HepG2 (cell line): ENCODE data around the gene MTX1. TPM values are rescaled to one million over a fixed set of nuclear protein-coding genes. Genes with fewer than 3 reads are reported as not detected.

ENCODE experiments used
- ATF3 ChIP-seq: sonication (generic); formaldehyde crosslinking; IDR thresholded peaks from 2 replicates; pipeline ENCODE4 v1.4.0; 2020; ENCODE audit warnings: missing genetic modification reagents
- ELF4 ChIP-seq: sonication (generic); formaldehyde crosslinking; IDR thresholded peaks from 2 replicates; pipeline ENCODE4 v1.5.0; 2020; ENCODE audit warnings: missing genetic modification reagents, mild to moderate bottlenecking, moderate library complexity, borderline replicate concordance
- FOXP4 ChIP-seq: sonication (generic); formaldehyde crosslinking; IDR thresholded peaks from 2 replicates; pipeline ENCODE4 v1.4.0; 2020; ENCODE audit warnings: missing genetic modification reagents
- HIVEP1 ChIP-seq: sonication (generic); formaldehyde crosslinking; IDR thresholded peaks from 2 replicates; pipeline ENCODE4 v1.4.0; 2020; ENCODE audit warnings: mild to moderate bottlenecking, missing genetic modification reagents
- HNRNPH1 ChIP-seq: fragments of 200-400 bp; formaldehyde crosslinking; optimal IDR thresholded peaks from 2 replicates; pipeline ENCODE3; 2017; ENCODE audit warnings: mild to moderate bottlenecking, low read depth, low read length
- IRF2 ChIP-seq: IDR thresholded peaks from 2 replicates; pipeline ENCODE4 v1.6.1; 2018; ENCODE audit warnings: missing genetic modification reagents, missing compliant biosample characterization
- KDM2A ChIP-seq: sonication (generic); formaldehyde crosslinking; IDR thresholded peaks from 2 replicates; pipeline ENCODE4 v1.4.0; 2020; ENCODE audit warnings: low read depth, missing genetic modification reagents, borderline replicate concordance
- KDM5B ChIP-seq: sonication (generic); formaldehyde crosslinking; IDR thresholded peaks from 2 replicates; pipeline ENCODE4 v1.4.0; 2020; ENCODE audit warnings: missing genetic modification reagents, mild to moderate bottlenecking, borderline replicate concordance
- MBNL3 ChIP-seq: fragments of 250-450 bp; sonication (Bioruptor Pico); conservative IDR thresholded peaks from 2 replicates; pipeline ENCODE4 v1.8.0; 2022; ENCODE audit warnings: mild to moderate bottlenecking, inconsistent platforms
- MTERF4 ChIP-seq: sonication (generic); formaldehyde crosslinking; IDR thresholded peaks from 2 replicates; pipeline ENCODE4 v1.8.0; 2023; ENCODE audit warnings: mild to moderate bottlenecking, missing genetic modification reagents
- MYC ChIP-seq: sonication (generic); formaldehyde crosslinking; IDR thresholded peaks from 2 replicates; pipeline ENCODE4 v1.9.0; 2021; ENCODE audit warnings: missing genetic modification reagents, borderline replicate concordance
- NR2F2 ChIP-seq: IDR thresholded peaks from 2 replicates; pipeline ENCODE4 v1.6.1; 2012; ENCODE audit warnings: low read depth, inconsistent platforms, borderline replicate concordance
- PAF1 ChIP-seq: IDR thresholded peaks from 2 replicates; pipeline ENCODE4 v1.6.1; 2016; ENCODE audit warnings: missing genetic modification reagents, missing compliant biosample characterization
- PATZ1 ChIP-seq: sonication (generic); formaldehyde crosslinking; IDR thresholded peaks from 2 replicates; pipeline ENCODE4 v1.4.0; 2020; ENCODE audit warnings: missing genetic modification reagents
- REPIN1 ChIP-seq: sonication (generic); formaldehyde crosslinking; IDR thresholded peaks from 2 replicates; pipeline ENCODE4 v1.8.0; 2022; ENCODE audit warnings: missing genetic modification reagents, low read depth, mild to moderate bottlenecking, borderline replicate concordance
- TBL1XR1 ChIP-seq: fragments of 150-350 bp; IDR thresholded peaks from 2 replicates; pipeline ENCODE4 v1.6.1; 2014; ENCODE audit warnings: borderline replicate concordance, low read length; ENCODE audit not compliant: partially characterized antibody
- TGIF2 ChIP-seq: IDR thresholded peaks from 2 replicates; pipeline ENCODE4 v1.6.1; 2016; ENCODE audit warnings: control low read depth, missing compliant biosample characterization
- YEATS4 ChIP-seq: sonication (generic); formaldehyde crosslinking; IDR thresholded peaks from 2 replicates; pipeline ENCODE4 v1.4.0; 2020; ENCODE audit warnings: missing genetic modification reagents, borderline replicate concordance
- ZNF17 ChIP-seq: sonication (generic); formaldehyde crosslinking; IDR thresholded peaks from 2 replicates; pipeline ENCODE4 v1.5.0; 2020; ENCODE audit warnings: mild to moderate bottlenecking, missing genetic modification reagents
- ZNF180 ChIP-seq: sonication (generic); formaldehyde crosslinking; IDR thresholded peaks from 2 replicates; pipeline ENCODE4 v1.4.0; 2020; ENCODE audit warnings: low read depth, missing genetic modification reagents, borderline replicate concordance
- ZSCAN5A ChIP-seq: sonication (generic); formaldehyde crosslinking; IDR thresholded peaks from 2 replicates; pipeline ENCODE4 v1.8.0; 2022; ENCODE audit warnings: mild to moderate bottlenecking, missing genetic modification reagents, borderline replicate concordance
- polyA plus RNA-seq, 8 experiments: library from polyadenylated mRNA; depleted of rRNA in 3 of 8; stranded (reverse) in 7 of 8; unstranded in 1 of 8; fragments of >200 nt; fragmentation: Illumina TruSeq in 4 of 8; extraction: Trizol in 4 of 8; gene quantifications; 2 replicates each; pipeline versions ENCODE4 v1.2.1 to v1.2.3, GENCODE V29; 2011 to 2016; ENCODE audit warnings: low read depth in 4 of 8, missing spikeins in 1 of 8, mixed read lengths in 1 of 8; ENCODE audit not compliant: insufficient read depth in 1 of 8
- total RNA-seq, 5 experiments: library from RNA; depleted of rRNA; stranded (reverse); fragments of >200 nt; fragmentation: Illumina TruSeq; extraction: Trizol; gene quantifications; 2 replicates each; pipeline ENCODE4 v1.2.3, GENCODE V29; 2016; ENCODE audit warnings: low read depth in 1 of 5

Gene MTX1
- total and polyA plus RNA-seq, 2 of the 13 experiments (the other 11 are each of a cell fraction or from before 2014, with no cell fraction given), result 64.5 to 72.6 TPM

GRCh38 chr1:155193275-155193990 is 15.1 kb upstream of the MTX1 start (continued):
- TF ChIP-seq MTERF4 (CRISPR knock-in tag) (no peak), REPIN1 (no peak), FOXP4 (no peak), MBNL3 (CRISPR knock-in tag) (no peak), TBL1XR1 (no peak), KDM5B (CRISPR knock-in tag) (no peak), ZNF17 (no peak), KDM2A (CRISPR knock-in tag) (peak; percentile 83), IRF2 (CRISPR knock-in tag) (peak; percentile 51; the same call in 1 of the 2 replicates), ELF4 (no peak), TGIF2 (no peak), HIVEP1 (CRISPR knock-in tag) (0 out of 2 replicates have a peak, but pooled peaks have one; percentile 29), ZSCAN5A (CRISPR knock-in tag) (no peak), MYC (no peak; the same call in 1 of the 2 replicates), HNRNPH1 (no peak), PATZ1 (CRISPR knock-in tag) (peak; percentile 54; the same call in 1 of the 2 replicates), ATF3 (CRISPR knock-in tag) (no peak), ZNF180 (CRISPR knock-in tag) (no peak), YEATS4 (CRISPR knock-in tag) (no peak), PAF1 (CRISPR knock-in tag) (no peak), NR2F2 (no peak)
